A549 (cell line): ENCODE measurements around the gene SPAST. TPM values are rescaled to one million over a fixed set of nuclear protein-coding genes. Genes with fewer than 3 reads are reported as not detected.

ENCODE experiments used
- ATAC-seq, 2 experiments: fragments of 200-7000 bp in 1 of 2; fragments of >200 bp in 1 of 2; cut with Nextera tagmentation in 1 of 2; cut with Tn5 transposase in 1 of 2; 3 replicates each; pipeline versions ENCODE4 v1.8.0 to v1.9.1; 2018 to 2020; ENCODE audit warnings: mild to moderate bottlenecking in 1 of 2, moderate library complexity in 1 of 2
- CTCF ChIA-PET: fragments of 300-600 bp; sonication (Branson Sonifier 250); formaldehyde crosslinking; extraction: SDS; loops from one replicate; lab custom pipeline; 2021; ENCODE audit warnings: antibody characterized with exemption, inconsistent platforms; lab: Yijun Ruan, JAX
- POLR2A ChIA-PET: fragments of 350-600 bp; formaldehyde crosslinking; extraction: SDS; loops from one replicate; lab custom pipeline; 2021; ENCODE audit warnings: antibody characterized with exemption, inconsistent platforms; lab: Yijun Ruan, JAX
- DNase-seq, 2 experiments: peaks; one replicate each; pipeline versions ENCODE4 v3.0.0 to v3.0.0-alpha.2; 2011 to 2016; ENCODE audit warnings: low read depth in 1 of 2, low spot score in 1 of 2
- FAIRE-seq: peaks from 2 replicates; lab custom pipeline; 2011; peaks lifted over from hg19 to GRCh38; lab: Jason Lieb, UNC
- H3K27ac ChIP-seq, 2 experiments: fragments of >200 bp; sonication (Bioruptor Twin); formaldehyde crosslinking; 3 replicates each; pipeline ENCODE4 v1.5.1; 2016 to 2017
- H3K4me1 ChIP-seq: fragments of >200 bp; sonication (Bioruptor Twin); formaldehyde crosslinking; 3 replicates; pipeline ENCODE4 v1.6.1; 2016
- H3K4me2 ChIP-seq: fragments of >200 bp; sonication (Bioruptor Twin); formaldehyde crosslinking; 3 replicates; pipeline ENCODE4 v1.6.1; 2016
- H3K4me3 ChIP-seq: fragments of >200 bp; sonication (Bioruptor Twin); formaldehyde crosslinking; 3 replicates; pipeline ENCODE4 v1.5.1; 2016
- H3K9me3 ChIP-seq: fragments of >200 bp; sonication (Bioruptor Twin); formaldehyde crosslinking; 3 replicates; pipeline ENCODE4 v1.6.1; 2016
- BHLHE40 ChIP-seq: IDR thresholded peaks from 2 replicates; pipeline ENCODE4 v1.6.1; 2012; ENCODE audit warnings: low read depth, low read length, inconsistent platforms
- CBX2 ChIP-seq: fragments of 200-600 bp; sonication (generic); IDR thresholded peaks from 2 replicates; pipeline ENCODE4 v1.6.1; 2016; ENCODE audit warnings: low read depth, mild to moderate bottlenecking, borderline replicate concordance
- CBX8 ChIP-seq: fragments of 200-600 bp; sonication (generic); IDR thresholded peaks from 2 replicates; pipeline ENCODE4 v1.6.1; 2016
- EHF ChIP-seq: fragments of 250-450 bp; sonication (Bioruptor Pico); IDR thresholded peaks from 2 replicates; pipeline ENCODE4 v1.5.0; 2020; ENCODE audit warnings: mild to moderate bottlenecking
- EHMT2 ChIP-seq: fragments of 200-600 bp; sonication (generic); IDR thresholded peaks from 2 replicates; pipeline ENCODE4 v1.6.1; 2016; ENCODE audit warnings: antibody characterized with exemption, low read depth, mild to moderate bottlenecking, moderate library complexity
- EP300 ChIP-seq, 2 experiments: fragments of >200 bp; sonication (Bioruptor Twin); formaldehyde crosslinking; IDR thresholded peaks; 2 replicates in 1 of 2; 3 replicates in 1 of 2; pipeline ENCODE4 v1.6.1; 2016 to 2017
- ESRRA ChIP-seq: fragments of 150-350 bp; IDR thresholded peaks from 2 replicates; pipeline ENCODE4 v1.6.1; 2014; ENCODE audit warnings: mild to moderate bottlenecking, low read length, borderline replicate concordance
- FOSB ChIP-seq: fragments of 250-450 bp; sonication (Bioruptor Pico); IDR thresholded peaks from 2 replicates; pipeline ENCODE4 v1.5.0; 2020; ENCODE audit warnings: mild to moderate bottlenecking, moderate library complexity
- FOXS1 ChIP-seq: fragments of 250-450 bp; sonication (Bioruptor Pico); IDR thresholded peaks from 2 replicates; pipeline ENCODE4 v1.5.0; 2020; ENCODE audit warnings: mild to moderate bottlenecking, moderate library complexity
- HDAC2 ChIP-seq: fragments of 200-600 bp; sonication (generic); IDR thresholded peaks from 2 replicates; pipeline ENCODE4 v1.6.1; 2016
- HOXB13 ChIP-seq: fragments of 250-450 bp; sonication (Bioruptor Pico); IDR thresholded peaks from 2 replicates; pipeline ENCODE4 v1.5.0; 2020; ENCODE audit warnings: low read depth, mild to moderate bottlenecking, moderate library complexity
- HOXB5 ChIP-seq: fragments of 250-450 bp; sonication (Bioruptor Pico); IDR thresholded peaks from 2 replicates; pipeline ENCODE4 v1.5.0; 2020; ENCODE audit warnings: mild to moderate bottlenecking, moderate library complexity
- KDM1A ChIP-seq: fragments of 200-600 bp; sonication (generic); IDR thresholded peaks from 2 replicates; pipeline ENCODE4 v1.6.1; 2016; ENCODE audit warnings: low read depth, mild to moderate bottlenecking
- MAZ ChIP-seq: fragments of 150-350 bp; IDR thresholded peaks from 2 replicates; pipeline ENCODE4 v1.6.1; 2014; ENCODE audit warnings: antibody characterized with exemption, low read depth, low read length, borderline replicate concordance
- NPAS2 ChIP-seq: fragments of 250-450 bp; sonication (Bioruptor Pico); IDR thresholded peaks from 2 replicates; pipeline ENCODE4 v1.8.0; 2022; ENCODE audit warnings: mild to moderate bottlenecking, moderate library complexity, borderline replicate concordance
- POLR2A ChIP-seq: IDR thresholded peaks from 2 replicates; pipeline ENCODE4 v1.6.1; 2012; ENCODE audit warnings: mild to moderate bottlenecking, low read length
- RCOR1 ChIP-seq: fragments of 150-350 bp; IDR thresholded peaks from 2 replicates; pipeline ENCODE4 v1.6.1; 2014; ENCODE audit warnings: antibody characterized with exemption, low read length, low read depth
- RNF2 ChIP-seq: fragments of 200-600 bp; sonication (generic); IDR thresholded peaks from 2 replicates; pipeline ENCODE4 v1.6.1; 2016; ENCODE audit warnings: low read depth, mild to moderate bottlenecking, antibody characterized with exemption, moderate library complexity, borderline replicate concordance
- SREBF2 ChIP-seq: fragments of 450-650 bp; IDR thresholded peaks from 2 replicates; pipeline ENCODE4 v1.6.1; 2014; ENCODE audit warnings: mild to moderate bottlenecking, moderate library complexity
- ZC3H11A ChIP-seq: fragments of 450-650 bp; IDR thresholded peaks from 2 replicates; pipeline ENCODE4 v1.6.1; 2014; ENCODE audit warnings: antibody characterized with exemption, mild to moderate bottlenecking
- ZFP36 ChIP-seq: fragments of 450-650 bp; IDR thresholded peaks from 2 replicates; pipeline ENCODE4 v1.6.1; 2014; ENCODE audit warnings: borderline replicate concordance; ENCODE audit not compliant: partially characterized antibody
- ZNF302 ChIP-seq: fragments of 250-450 bp; sonication (Bioruptor Pico); IDR thresholded peaks from 2 replicates; pipeline ENCODE4 v1.9.0; 2021; ENCODE audit warnings: inconsistent platforms, mild to moderate bottlenecking, moderate library complexity
- WGBS: methylation state at CpG from one replicate; pipeline ENCODE4 v1.1.6; 2017; ENCODE audit errors: missing lambda C conversion rate; 5-methylcytosine and 5-hydroxymethylcytosine counted together
- polyA plus RNA-seq, 4 experiments: library from polyadenylated mRNA; depleted of rRNA in 3 of 4; stranded (reverse); fragments of >200 nt; fragmentation: RNase III in 1 of 4; extraction: RNeasy Plus Mini Kit Qiagen cat#74134 plus additional on column Dnase treatment in 1 of 4; gene quantifications; 2 replicates in 3 of 4; 3 replicates in 1 of 4; pipeline ENCODE4 v1.2.3, GENCODE V29; 2011 to 2017
- TF ChIP-seq, protein P1 (sequence below): fragments of 150-350 bp; IDR thresholded peaks from 2 replicates; pipeline ENCODE4 v1.6.1; 2014; ENCODE audit warnings: low read depth, mild to moderate bottlenecking, low read length
- TF ChIP-seq, protein P2 (sequence below): fragments of 250-450 bp; sonication (Bioruptor Pico); IDR thresholded peaks from 2 replicates; pipeline ENCODE4 v1.5.0; 2020; ENCODE audit warnings: low read depth, mild to moderate bottlenecking, moderate library complexity
- TF ChIP-seq, protein P3 (sequence below): fragments of >200 bp; sonication (Bioruptor Twin); formaldehyde crosslinking; IDR thresholded peaks from 3 replicates; pipeline ENCODE4 v1.5.1; 2016
- TF ChIP-seq, protein P4 (sequence below): IDR thresholded peaks from 2 replicates; pipeline ENCODE4 v1.6.1; 2012

Gene SPAST
- polyA plus RNA-seq, 2 of the 4 experiments (the other 2 are of a cell fraction) = 18.7 to 36.3 TPM

DNA sequence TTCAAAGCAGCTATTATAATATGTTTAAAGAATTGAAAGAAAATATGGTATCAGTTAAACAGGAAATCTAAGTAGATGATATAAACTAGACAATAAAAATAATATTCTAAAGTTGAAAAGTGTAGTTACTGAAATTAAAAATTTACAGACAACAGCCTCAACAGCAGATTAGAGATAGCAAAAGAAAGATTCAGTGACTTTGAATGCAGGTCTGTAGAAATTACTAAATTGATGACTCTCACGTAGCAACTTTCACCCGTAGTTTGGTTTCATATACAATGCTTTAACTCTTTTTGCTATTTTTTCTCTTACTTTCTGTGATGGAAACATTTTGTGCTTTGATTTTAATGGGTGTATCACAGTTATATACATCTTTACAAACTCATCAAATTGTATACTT is 44.8 kb downstream of the SPAST start:
- peak; percentile 83 for FAIRE-seq
- TF ChIP-seq ZNF302 (CRISPR knock-in tag) (no peak), FOSB (CRISPR knock-in tag) (no peak)

DNA sequence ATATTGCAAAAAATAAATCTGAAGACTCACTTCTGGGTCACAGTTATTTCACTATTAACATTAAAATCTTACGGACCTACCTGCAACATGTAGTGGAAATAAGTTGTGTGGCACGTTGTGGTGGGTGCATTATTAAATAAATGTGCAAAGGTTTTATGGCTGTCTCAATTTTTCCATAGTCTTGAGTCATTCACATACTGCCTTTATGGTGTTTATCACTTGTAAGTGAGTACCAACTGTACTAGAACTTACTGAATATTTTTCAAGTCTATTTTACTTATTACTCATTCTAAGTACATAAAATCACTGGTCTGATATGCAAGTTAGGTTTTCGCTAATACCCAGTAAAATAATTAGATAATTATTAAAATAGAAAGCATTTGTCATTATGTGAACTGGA is 54.7 kb downstream of the SPAST start:
- POLR2A ChIA-PET = no interaction called here
- FAIRE-seq = peak; percentile 7
- no peak overlapping the region for H3K4me3 ChIP-seq
- no peak for DNase-seq
- H3K4me1 ChIP-seq = no peaks in the 10 kb centered on the region
- CTCF ChIA-PET = no interaction called here
- no peak for TF ChIP-seq MAZ
- no peak for TF ChIP-seq ESRRA
- TF ChIP-seq RNF2 = no peak
- no peak for TF ChIP-seq KDM1A
- TF ChIP-seq FOXS1 (CRISPR knock-in tag) = no peak
- TF ChIP-seq, protein P1, sequence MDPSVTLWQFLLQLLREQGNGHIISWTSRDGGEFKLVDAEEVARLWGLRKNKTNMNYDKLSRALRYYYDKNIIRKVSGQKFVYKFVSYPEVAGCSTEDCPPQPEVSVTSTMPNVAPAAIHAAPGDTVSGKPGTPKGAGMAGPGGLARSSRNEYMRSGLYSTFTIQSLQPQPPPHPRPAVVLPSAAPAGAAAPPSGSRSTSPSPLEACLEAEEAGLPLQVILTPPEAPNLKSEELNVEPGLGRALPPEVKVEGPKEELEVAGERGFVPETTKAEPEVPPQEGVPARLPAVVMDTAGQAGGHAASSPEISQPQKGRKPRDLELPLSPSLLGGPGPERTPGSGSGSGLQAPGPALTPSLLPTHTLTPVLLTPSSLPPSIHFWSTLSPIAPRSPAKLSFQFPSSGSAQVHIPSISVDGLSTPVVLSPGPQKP = no peak
- TF ChIP-seq POLR2A = no peak
- TF ChIP-seq, protein P2, sequence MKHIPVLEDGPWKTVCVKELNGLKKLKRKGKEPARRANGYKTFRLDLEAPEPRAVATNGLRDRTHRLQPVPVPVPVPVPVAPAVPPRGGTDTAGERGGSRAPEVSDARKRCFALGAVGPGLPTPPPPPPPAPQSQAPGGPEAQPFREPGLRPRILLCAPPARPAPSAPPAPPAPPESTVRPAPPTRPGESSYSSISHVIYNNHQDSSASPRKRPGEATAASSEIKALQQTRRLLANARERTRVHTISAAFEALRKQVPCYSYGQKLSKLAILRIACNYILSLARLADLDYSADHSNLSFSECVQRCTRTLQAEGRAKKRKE = no peak
- TF ChIP-seq, protein P3, sequence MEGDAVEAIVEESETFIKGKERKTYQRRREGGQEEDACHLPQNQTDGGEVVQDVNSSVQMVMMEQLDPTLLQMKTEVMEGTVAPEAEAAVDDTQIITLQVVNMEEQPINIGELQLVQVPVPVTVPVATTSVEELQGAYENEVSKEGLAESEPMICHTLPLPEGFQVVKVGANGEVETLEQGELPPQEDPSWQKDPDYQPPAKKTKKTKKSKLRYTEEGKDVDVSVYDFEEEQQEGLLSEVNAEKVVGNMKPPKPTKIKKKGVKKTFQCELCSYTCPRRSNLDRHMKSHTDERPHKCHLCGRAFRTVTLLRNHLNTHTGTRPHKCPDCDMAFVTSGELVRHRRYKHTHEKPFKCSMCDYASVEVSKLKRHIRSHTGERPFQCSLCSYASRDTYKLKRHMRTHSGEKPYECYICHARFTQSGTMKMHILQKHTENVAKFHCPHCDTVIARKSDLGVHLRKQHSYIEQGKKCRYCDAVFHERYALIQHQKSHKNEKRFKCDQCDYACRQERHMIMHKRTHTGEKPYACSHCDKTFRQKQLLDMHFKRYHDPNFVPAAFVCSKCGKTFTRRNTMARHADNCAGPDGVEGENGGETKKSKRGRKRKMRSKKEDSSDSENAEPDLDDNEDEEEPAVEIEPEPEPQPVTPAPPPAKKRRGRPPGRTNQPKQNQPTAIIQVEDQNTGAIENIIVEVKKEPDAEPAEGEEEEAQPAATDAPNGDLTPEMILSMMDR = no peak
- TF ChIP-seq HOXB5 (CRISPR knock-in tag) = no peak
- no peak for TF ChIP-seq NPAS2 (CRISPR knock-in tag)
- no peak for TF ChIP-seq RCOR1
- TF ChIP-seq EHF (CRISPR knock-in tag) = no peak
- no peak for TF ChIP-seq ZC3H11A
- no peak for TF ChIP-seq HOXB13
- TF ChIP-seq SREBF2 = no peak
- no peak for ATAC-seq
- H3K4me2 ChIP-seq = no peak overlapping the region
- no peaks in the 10 kb centered on the region for H3K9me3 ChIP-seq
- H3K27ac ChIP-seq = no peak overlapping the region
- WGBS = 87% methylated on average over 3 of the region's 3 CpGs

More for the DNA sequence above, 44.8 kb downstream of the SPAST start:
- ChIA-PET POLR2A (no interaction called here), CTCF (no interaction called here)
- ATAC-seq (no peak), DNase-seq (no peak)
- H3K4me3 ChIP-seq = no peak overlapping the region
- WGBS = 95% methylated on average over 2 of the region's 2 CpGs
- H3K9me3 ChIP-seq = no peaks in the 10 kb centered on the region
- no peaks in the 10 kb centered on the region for H3K4me1 ChIP-seq
- no peak overlapping the region for H3K27ac ChIP-seq
- no peak overlapping the region for H3K4me2 ChIP-seq

DNA sequence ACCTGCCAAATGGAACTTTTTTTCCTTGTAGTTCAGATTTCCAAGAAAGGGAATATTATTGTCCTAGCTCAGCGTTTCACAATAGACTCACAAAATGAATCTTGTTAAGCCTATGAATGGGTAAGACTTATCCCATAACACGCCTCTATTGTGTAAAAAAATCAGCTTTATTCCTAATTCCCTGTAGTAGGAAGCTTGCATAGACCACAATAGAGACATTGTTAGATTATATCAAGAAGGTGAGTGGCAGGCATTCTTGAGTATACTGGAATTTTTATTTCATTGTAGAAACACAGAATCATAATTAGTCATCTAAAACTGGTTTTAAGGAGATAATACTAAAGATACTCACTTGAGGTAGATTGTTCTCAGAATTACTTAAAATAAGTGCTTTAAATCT is 55.8 kb downstream of the SPAST start:
- Histone ChIP-seq H3K4me1 (no peaks in the 10 kb centered on the region), H3K4me3 (no peak overlapping the region), H3K27ac (no peak overlapping the region), H3K4me2 (no peak overlapping the region), H3K9me3 (no peaks in the 10 kb centered on the region)
- FAIRE-seq (no peak), DNase-seq (no peak), ATAC-seq (no peak)
- POLR2A ChIA-PET = no interaction called here
- CTCF ChIA-PET = interaction anchor here (0.6 to 1.7 kb wide), 2 partner anchors 14 to 54 kb away, joined by 3 to 4 read pairs; no protein-coding TSS in a partner anchor
- 93% methylated on average over 2 of the region's 2 CpGs for WGBS
- no peak for TF ChIP-seq ZFP36
- TF ChIP-seq CBX2 = no peak
- TF ChIP-seq RNF2 = no peak
- TF ChIP-seq, protein P4, sequence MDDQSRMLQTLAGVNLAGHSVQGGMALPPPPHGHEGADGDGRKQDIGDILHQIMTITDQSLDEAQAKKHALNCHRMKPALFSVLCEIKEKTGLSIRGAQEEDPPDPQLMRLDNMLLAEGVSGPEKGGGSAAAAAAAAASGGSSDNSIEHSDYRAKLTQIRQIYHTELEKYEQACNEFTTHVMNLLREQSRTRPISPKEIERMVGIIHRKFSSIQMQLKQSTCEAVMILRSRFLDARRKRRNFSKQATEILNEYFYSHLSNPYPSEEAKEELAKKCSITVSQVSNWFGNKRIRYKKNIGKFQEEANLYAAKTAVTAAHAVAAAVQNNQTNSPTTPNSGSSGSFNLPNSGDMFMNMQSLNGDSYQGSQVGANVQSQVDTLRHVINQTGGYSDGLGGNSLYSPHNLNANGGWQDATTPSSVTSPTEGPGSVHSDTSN = no peak
- TF ChIP-seq EP300 (IDR thresholded peaks at IDR 0.05) = no peak
- no peak for TF ChIP-seq BHLHE40
- no peak for TF ChIP-seq FOXS1 (CRISPR knock-in tag)
- no peak for TF ChIP-seq HDAC2
- TF ChIP-seq CBX8 = no peak
- TF ChIP-seq, protein P3 = no peak
- no peak for TF ChIP-seq EHMT2
- TF ChIP-seq EHF (CRISPR knock-in tag) = no peak
